Measurements from ENCODE around the gene KCNS1.

DNA sequence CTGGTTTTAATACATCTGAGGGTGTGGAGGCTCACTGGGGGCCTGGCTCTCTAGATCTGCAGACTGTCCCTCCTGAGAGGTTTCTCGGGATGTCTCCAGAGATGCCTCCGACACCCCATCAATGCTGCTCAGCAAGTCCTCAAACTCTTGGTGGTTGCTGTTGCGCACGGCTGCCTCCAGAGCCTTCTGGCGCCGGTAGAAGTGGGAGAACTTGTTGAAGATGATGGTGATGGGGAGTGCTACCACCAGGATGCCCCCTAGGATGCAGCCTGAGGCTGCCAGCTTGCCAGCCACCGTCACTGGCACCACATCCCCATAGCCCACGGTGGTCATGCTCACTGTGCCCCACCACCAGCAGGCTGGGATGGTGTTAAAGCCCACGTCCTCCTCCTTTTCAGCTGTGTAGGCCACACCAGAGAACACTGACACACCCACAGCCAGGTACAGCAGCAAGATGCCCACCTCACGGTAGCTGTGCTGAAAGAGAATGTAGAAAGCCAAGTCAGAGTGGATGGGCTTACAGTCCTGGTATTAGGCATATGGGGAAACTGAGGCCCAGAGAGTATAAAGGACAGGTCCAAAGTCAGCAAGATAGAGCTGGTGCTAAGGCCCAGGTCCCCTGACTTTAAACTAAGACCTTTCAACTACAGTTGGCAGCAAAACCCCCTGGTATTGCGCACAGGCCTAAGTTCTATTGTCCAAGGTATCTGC is 5.9 kb downstream of the KCNS1 start:
- TF ChIP-seq, protein P1, sequence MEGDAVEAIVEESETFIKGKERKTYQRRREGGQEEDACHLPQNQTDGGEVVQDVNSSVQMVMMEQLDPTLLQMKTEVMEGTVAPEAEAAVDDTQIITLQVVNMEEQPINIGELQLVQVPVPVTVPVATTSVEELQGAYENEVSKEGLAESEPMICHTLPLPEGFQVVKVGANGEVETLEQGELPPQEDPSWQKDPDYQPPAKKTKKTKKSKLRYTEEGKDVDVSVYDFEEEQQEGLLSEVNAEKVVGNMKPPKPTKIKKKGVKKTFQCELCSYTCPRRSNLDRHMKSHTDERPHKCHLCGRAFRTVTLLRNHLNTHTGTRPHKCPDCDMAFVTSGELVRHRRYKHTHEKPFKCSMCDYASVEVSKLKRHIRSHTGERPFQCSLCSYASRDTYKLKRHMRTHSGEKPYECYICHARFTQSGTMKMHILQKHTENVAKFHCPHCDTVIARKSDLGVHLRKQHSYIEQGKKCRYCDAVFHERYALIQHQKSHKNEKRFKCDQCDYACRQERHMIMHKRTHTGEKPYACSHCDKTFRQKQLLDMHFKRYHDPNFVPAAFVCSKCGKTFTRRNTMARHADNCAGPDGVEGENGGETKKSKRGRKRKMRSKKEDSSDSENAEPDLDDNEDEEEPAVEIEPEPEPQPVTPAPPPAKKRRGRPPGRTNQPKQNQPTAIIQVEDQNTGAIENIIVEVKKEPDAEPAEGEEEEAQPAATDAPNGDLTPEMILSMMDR (IDR thresholded peaks at IDR 0.05; ENCODE audit: control extremely low read depth in 1 of 3, insufficient read depth in 1 of 3, low read depth in 1 of 3, low read length in 3 of 3) = no peak
- no peak for TF ChIP-seq EP300 (IDR thresholded peaks at IDR 0.05; ENCODE audit: borderline replicate concordance in 1 of 2, low read depth in 2 of 2, low read length in 2 of 2)
